22Rv1 (cell line): ENCODE measurements around the gene QSOX1.

ENCODE experiments used
- CTCF ChIP-seq: fragments of 450-650 bp; IDR thresholded peaks from 2 replicates; pipeline ENCODE4 v1.5.1; 2017; ENCODE audit warnings: mild to moderate bottlenecking
- ZFX ChIP-seq: fragments of 450-650 bp; IDR thresholded peaks from 2 replicates; pipeline ENCODE4 v1.6.1; 2017; ENCODE audit warnings: antibody characterized with exemption, borderline replicate concordance

- TF ChIP-seq CTCF (no peak), ZFX (no peak)
Observed at GRCh38 chr1:180193141-180194047, 38.7 kb downstream of the QSOX1 start.
